PC-9 (cell line): ENCODE results near the gene RAB24. TPM values are rescaled to one million over a fixed set of nuclear protein-coding genes. Genes with fewer than 3 reads are reported as not detected.

Experiments
- BruUV-seq: library from RNA; stranded (reverse); fragments of 400-500 nt; replicated peaks from 2 replicates; lab custom pipeline; 2021; lab: Mats Ljungman, UMichigan
- CTCF ChIA-PET: fragments of 300-600 bp; sonication (Branson Sonifier 250); formaldehyde crosslinking; loops from one replicate; lab custom pipeline; 2022; ENCODE audit warnings: antibody characterized with exemption; lab: Charles Lee
- POLR2A ChIA-PET: fragments of 300-600 bp; sonication (Branson Sonifier 250); formaldehyde crosslinking; loops from one replicate; lab custom pipeline; 2022; ENCODE audit warnings: antibody characterized with exemption; ENCODE audit not compliant: unreplicated experiment; lab: Charles Lee
- DNase-seq, 2 experiments: peaks; one replicate each; pipeline versions ENCODE4 v3.0.0 to v3.0.0-alpha.2; 2015 to 2022; ENCODE audit warnings: mixed read lengths in 1 of 2
- H2AFZ ChIP-seq: fragments of 200-600 bp; sonication (generic); 2 replicates; pipeline ENCODE4 v1.8.1; 2017; ENCODE audit warnings: antibody characterized with exemption
- H3F3A ChIP-seq: fragments of 200-600 bp; sonication (generic); 2 replicates; pipeline ENCODE4 v1.8.1; 2017; ENCODE audit warnings: antibody characterized with exemption, mild to moderate bottlenecking, low read depth; ENCODE audit not compliant: insufficient read depth
- H3K27ac ChIP-seq: fragments of 200-600 bp; sonication (generic); 2 replicates; pipeline ENCODE4 v1.6.1; 2016; ENCODE audit warnings: mixed run types
- H3K27me3 ChIP-seq: fragments of 200-600 bp; sonication (generic); 2 replicates; pipeline ENCODE4 v1.6.1; 2016; ENCODE audit warnings: low read depth, mixed run types; ENCODE audit not compliant: insufficient read depth
- H3K36me3 ChIP-seq: fragments of 200-600 bp; sonication (generic); 2 replicates; pipeline ENCODE4 v1.6.1; 2016; ENCODE audit warnings: low read depth, mixed run types
- H3K4me1 ChIP-seq: fragments of 200-600 bp; sonication (generic); replicated peaks from 2 replicates; pipeline ENCODE4 v1.6.1; 2016; ENCODE audit warnings: mixed run types; ENCODE audit not compliant: insufficient read depth
- H3K4me2 ChIP-seq: fragments of 200-600 bp; sonication (generic); 2 replicates; pipeline ENCODE4 v1.6.1; 2017; ENCODE audit warnings: mixed run types
- H3K4me3 ChIP-seq: fragments of 200-600 bp; sonication (generic); 2 replicates; pipeline ENCODE4 v1.6.1; 2016; ENCODE audit warnings: mixed run types
- H3K79me2 ChIP-seq: fragments of 200-600 bp; sonication (generic); 2 replicates; pipeline ENCODE4 v1.6.1; 2017; ENCODE audit warnings: low read depth, mixed run types
- H3K9me2 ChIP-seq: fragments of 200-600 bp; sonication (generic); 2 replicates; pipeline ENCODE4 v1.8.1; 2017; ENCODE audit warnings: mild to moderate bottlenecking; ENCODE audit not compliant: insufficient read depth
- H3K9me3 ChIP-seq: fragments of 200-600 bp; sonication (generic); 2 replicates; pipeline ENCODE4 v1.8.1; 2016; ENCODE audit warnings: low read depth; ENCODE audit not compliant: insufficient read depth
- H4K20me1 ChIP-seq: fragments of 200-600 bp; sonication (generic); 2 replicates; pipeline ENCODE4 v1.8.1; 2017; ENCODE audit not compliant: insufficient read depth
- CTCF ChIP-seq: fragments of 200-600 bp; sonication (generic); conservative IDR thresholded peaks from 2 replicates; pipeline ENCODE4 v1.6.1; 2017; ENCODE audit warnings: mixed run types, antibody characterized with exemption, mild to moderate bottlenecking, moderate library complexity
- EZH2 ChIP-seq: fragments of 200-600 bp; sonication (generic); IDR thresholded peaks from 2 replicates; pipeline ENCODE4 v1.8.0; 2017; ENCODE audit warnings: antibody characterized with exemption, low read depth
- intact Hi-C: fragments of 100-400 bp; cut with micrococcal nuclease; formaldehyde crosslinking; loops from one replicate; pipeline ENCODE4 v1.10.0; 2022; ENCODE audit not compliant: unreplicated experiment
- total RNA-seq: library from RNA; stranded (reverse); gene quantifications from 2 replicates; pipeline ENCODE4 v1.2.3, GENCODE V29; 2021

RAB24 gene
- total RNA-seq, 1 experiment from 2014 or later = 16.9 TPM

- H3K4me3 ChIP-seq = no peak overlapping the region
- no peak overlapping the region for H2AFZ ChIP-seq
- peak overlapping the region; percentile 35; the same call in 1 of the 2 replicates for H3K4me2 ChIP-seq
- no peaks in the 10 kb centered on the region for H3K9me2 ChIP-seq
- no peak for TF ChIP-seq CTCF
- no peak for TF ChIP-seq EZH2
- H3K9me3 ChIP-seq = no peaks in the 10 kb centered on the region
- peaks cover 17% of the 10 kb centered on the region for H3K79me2 ChIP-seq
- H3K27me3 ChIP-seq = no peaks in the 10 kb centered on the region
- intact Hi-C loops = loop anchor here (2.0 to 5.0 kb wide), 4 partner anchors 163 to 653 kb away; partner anchors contain the start of genes DDX41 and TSPAN17
- ChIA-PET CTCF (no interaction called here), POLR2A (no interaction called here)
- H3K36me3 ChIP-seq = no peaks in the 10 kb centered on the region; the same call in 1 of the 2 replicates
- peaks cover 39% of the 10 kb centered on the region for H3F3A ChIP-seq
- H3K27ac ChIP-seq = peak overlapping the region; percentile 55
- BruUV-seq = no TSS peak
- no peak for DNase-seq
- peaks cover 30% of the 10 kb centered on the region for H4K20me1 ChIP-seq
- H3K4me1 ChIP-seq = peaks cover 39% of the 10 kb centered on the region
Measured at GRCh38 chr5:177300236-177300880, 3.2 kb downstream of the RAB24 start.

- no peak overlapping the region for H3K4me2 ChIP-seq
- TF ChIP-seq CTCF (no peak), EZH2 (no peak)
- no peaks in the 10 kb centered on the region for H3K27me3 ChIP-seq
- CTCF ChIA-PET = no interaction called here
- no peaks in the 10 kb centered on the region for H3K9me2 ChIP-seq
- peaks cover 33% of the 10 kb centered on the region for H3K4me1 ChIP-seq
- no TSS peak for BruUV-seq
- no peak overlapping the region for H3K4me3 ChIP-seq
- H3K36me3 ChIP-seq = no peaks in the 10 kb centered on the region; the same call in 1 of the 2 replicates
- H3K27ac ChIP-seq = no peak overlapping the region
- no peak for DNase-seq
- H3K9me3 ChIP-seq = no peaks in the 10 kb centered on the region
- POLR2A ChIA-PET = interaction anchor here (1.0 kb wide), 1 partner anchor 106 kb away, joined by 7 read pairs; no protein-coding TSS in a partner anchor
- H4K20me1 ChIP-seq = peaks cover 25% of the 10 kb centered on the region
- intact Hi-C loops = loop anchor here (2.0 to 5.0 kb wide), 4 partner anchors 162 to 652 kb away; partner anchors contain the start of genes DDX41 and TSPAN17
- peaks cover 33% of the 10 kb centered on the region for H3F3A ChIP-seq
- no peak overlapping the region for H2AFZ ChIP-seq
- peaks cover 11% of the 10 kb centered on the region for H3K79me2 ChIP-seq
Measured at GRCh38 chr5:177299697-177300096, 3.8 kb downstream of the RAB24 start.

- intact Hi-C loops = no loop called here
- peaks cover 9% of the 10 kb centered on the region for H3K36me3 ChIP-seq
- BruUV-seq = no TSS peak
- ChIA-PET POLR2A (no interaction called here), CTCF (no interaction called here)
- no peaks in the 10 kb centered on the region for H3K9me3 ChIP-seq
- TF ChIP-seq CTCF (no peak), EZH2 (no peak)
- no peak overlapping the region for H3K27ac ChIP-seq
- H3K79me2 ChIP-seq = no peaks in the 10 kb centered on the region; the same call in 1 of the 2 replicates
- no peaks in the 10 kb centered on the region for H3K27me3 ChIP-seq
- peaks cover 23% of the 10 kb centered on the region for H4K20me1 ChIP-seq
- H2AFZ ChIP-seq = no peak overlapping the region
- H3F3A ChIP-seq = peaks cover 26% of the 10 kb centered on the region
- no peak overlapping the region for H3K4me2 ChIP-seq
- peaks cover 30% of the 10 kb centered on the region for H3K4me1 ChIP-seq
- DNase-seq = no peak
- H3K4me3 ChIP-seq = no peak overlapping the region
- no peaks in the 10 kb centered on the region for H3K9me2 ChIP-seq
Measured at GRCh38 chr5:177297922-177298321, 5.6 kb downstream of the RAB24 start.
